NCI-H1436 (cell line): ENCODE results near the gene FCRL1.

Source experiments
- DNase-seq: peaks from one replicate; lab custom pipeline; 2025; lab: John Stamatoyannopoulos, UW

The FCRL1 gene

DNA sequence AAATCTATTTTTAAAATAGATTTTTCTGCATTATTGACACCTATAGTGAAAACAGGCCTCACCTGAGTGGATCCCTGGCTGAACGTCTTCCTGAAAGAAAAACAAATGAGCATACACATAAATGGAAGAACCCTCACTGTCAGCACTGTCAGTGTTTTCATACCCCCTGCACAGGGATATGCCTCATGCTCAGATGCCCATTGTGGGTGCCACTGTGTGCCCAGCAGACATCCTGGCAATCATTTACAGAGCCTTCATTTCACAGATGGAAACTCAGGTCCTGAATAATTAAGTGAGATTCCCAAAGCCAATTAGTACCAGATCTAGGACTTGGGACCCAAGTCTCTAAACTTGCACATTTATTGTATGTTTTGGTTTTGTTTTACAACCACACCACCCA lies 19.9 kb downstream of the FCRL1 start:
- DNase-seq: no peak

DNA sequence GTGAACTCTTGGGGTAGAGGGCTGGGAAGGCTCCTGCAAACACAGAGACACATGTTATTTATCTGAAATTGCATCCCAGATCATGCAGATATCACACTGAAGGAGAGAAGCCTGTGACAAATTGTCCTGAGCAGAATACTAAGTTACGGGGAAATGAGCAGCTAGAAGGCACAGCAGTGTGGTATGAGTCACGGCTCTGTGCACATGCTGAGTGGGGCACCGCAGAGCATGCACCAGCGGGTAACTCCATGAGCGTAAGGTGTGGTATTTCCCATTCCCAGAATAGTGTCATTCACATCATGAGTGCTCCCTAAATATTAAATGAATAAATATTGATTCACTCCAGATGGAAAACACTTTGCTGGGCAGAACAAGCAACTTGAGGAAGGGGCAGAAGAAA lies 21.7 kb downstream of the FCRL1 start:
- DNase-seq: no peak

DNA sequence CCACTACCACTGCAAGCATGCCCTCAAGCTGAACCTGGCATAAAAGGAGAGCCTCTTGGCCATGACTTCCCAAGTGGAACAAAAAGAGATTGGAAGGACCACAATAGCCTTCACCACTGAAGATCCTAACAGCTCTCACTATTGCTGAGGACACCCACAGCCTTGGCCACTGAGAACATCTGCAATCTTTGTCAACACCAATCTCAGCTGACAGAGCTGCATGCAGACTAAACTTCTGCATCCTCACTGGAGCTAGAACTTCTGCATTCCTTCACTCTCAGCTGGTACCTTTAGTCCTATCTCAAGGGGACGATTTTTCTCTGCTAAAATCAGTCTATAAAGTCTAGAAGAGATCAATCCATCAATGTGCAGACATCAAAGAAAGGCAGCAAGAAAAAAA lies 34.7 kb downstream of the FCRL1 start:
- no peak for DNase-seq

DNA sequence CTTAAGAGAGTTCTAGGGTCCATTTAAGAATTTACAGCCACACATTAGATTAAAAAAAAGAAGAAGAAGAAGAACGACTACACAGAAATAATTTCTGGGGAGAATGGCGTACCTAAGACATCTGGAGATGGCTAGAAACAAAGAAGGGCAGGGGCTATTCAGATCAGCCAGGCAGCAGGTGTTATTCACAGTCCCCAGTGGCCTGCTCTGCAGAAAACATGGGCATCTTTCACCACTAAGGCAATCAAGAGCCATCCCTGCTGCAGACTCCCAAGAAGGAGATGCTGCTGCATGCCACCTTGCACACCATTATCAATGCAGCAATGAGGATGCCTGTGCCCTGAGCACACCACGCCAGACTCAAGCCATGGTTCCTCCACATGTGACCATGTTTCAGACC lies 35.1 kb downstream of the FCRL1 start:
- DNase-seq: no peak

DNA sequence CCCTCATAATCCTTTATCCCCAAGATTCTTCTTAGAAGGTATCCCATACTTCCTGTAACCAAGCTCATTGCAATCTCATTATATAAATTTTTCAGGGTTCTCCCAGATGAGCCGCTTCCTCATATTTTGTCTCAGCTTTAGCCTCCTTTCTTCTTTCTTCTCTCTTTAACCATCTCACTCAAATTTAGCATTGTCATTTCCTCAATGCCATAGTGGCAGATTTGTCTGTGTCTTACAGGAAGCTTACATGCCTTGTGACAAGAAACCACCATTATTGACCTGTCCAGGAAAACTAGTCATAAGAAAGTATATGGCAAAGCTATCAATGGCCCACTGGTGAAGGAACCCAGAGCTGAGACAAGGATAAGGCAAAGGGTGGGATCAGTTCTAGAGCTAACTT lies 37.0 kb downstream of the FCRL1 start:
- DNase-seq: no peak

DNA sequence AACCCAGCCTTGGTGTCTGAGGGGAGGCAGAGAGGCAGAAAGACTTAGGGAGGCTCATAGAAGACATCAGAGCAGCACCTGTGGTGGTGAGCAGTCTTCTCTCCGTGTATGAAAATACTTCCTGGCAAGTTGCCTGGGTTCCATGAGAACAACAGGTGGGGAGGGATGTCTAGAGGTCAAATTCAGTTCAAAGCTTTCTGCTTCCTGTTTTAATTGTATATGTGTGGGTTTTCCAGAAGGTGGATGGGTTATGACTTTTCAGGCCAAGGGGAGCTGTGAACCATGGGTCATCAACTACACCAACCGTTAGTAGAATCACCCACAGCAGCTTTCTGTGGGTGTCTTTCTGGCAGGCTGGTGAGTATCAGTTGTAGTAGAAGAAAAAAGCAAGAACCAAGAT lies 38.9 kb downstream of the FCRL1 start:
- DNase-seq: no peak

DNA sequence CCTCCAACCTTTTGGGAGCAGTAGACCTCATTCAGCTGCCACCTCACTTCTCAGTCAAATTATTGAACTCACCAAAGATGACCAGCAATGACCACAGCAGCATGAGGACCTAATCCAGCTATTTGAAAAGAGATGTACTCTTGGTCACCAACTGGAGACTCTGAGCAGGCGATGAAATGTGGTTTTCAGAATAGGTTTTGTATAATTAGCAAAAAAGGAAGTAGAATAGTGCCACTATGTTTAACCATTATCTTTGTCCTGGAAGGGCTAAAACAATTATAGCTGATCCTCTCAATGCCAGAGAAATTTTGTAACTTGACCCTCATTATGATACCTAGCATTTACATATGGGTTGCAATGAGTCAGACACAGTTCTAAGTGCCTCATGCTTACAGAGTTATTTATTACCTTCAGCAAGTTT lies 42.9 kb downstream of the FCRL1 start, which contains the start of gene FCRL2:
Gene FCRL2 (minus strand): TSS at position 162 of the 421 bp plus-strand sequence. CDS start 59 bp downstream, at position 103.
- DNase-seq: no peak

DNA sequence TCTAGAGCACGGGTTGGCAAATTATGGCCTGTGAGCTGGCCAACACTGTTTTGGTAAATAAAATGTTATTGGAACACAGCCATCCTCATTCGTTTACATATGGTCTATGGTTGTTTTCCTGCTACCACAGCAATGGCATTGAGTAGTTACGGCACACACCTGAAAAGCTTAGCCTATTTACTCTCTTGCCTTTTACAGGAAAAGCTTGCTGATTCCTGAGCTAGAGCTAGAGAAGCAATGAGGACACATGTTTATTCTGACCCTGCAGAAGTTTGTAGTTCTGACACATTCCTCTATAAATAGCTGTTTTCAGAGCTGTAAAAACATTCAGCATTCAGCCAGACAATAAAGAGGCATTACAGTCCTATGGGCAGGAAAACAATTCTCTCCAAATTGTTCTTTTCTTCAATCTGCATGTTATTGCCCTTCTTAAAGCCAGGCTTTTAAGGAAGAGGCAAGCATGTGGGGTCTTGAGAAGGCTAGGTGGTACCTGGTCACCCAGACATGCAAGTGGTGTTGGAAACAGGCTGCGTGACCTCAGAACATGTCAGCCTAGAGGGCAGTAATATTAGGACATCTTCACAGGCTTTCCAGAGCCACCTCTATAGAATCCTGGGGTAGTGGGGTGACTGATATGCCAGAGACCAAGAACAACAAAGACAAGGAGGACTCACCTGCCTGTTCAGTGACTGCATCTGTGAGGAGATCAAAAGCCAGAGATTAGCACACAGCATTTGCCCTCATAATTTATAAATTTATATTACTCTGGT lies 44.6 kb downstream of the FCRL1 start:
- DNase-seq: no peak

DNA sequence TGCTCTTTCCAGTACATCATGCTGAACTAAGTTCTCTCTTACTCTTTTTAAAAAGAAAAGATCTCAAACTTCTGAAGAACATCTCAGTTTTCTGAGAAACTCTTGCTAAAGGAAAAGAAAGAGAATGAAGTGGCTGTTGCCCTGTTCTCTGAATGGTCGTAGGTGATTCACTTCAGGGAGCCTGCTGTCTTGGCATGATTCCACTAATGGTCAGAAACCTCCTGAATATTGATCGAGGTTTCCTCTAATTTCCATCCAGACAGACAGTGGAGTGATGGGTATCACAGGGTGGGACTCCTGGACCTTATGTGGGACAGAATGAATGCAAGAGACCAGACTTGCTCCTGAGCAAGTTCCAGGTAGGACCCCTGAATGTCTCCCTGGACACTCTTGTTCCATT lies 45.5 kb downstream of the FCRL1 start:
- no peak for DNase-seq

DNA sequence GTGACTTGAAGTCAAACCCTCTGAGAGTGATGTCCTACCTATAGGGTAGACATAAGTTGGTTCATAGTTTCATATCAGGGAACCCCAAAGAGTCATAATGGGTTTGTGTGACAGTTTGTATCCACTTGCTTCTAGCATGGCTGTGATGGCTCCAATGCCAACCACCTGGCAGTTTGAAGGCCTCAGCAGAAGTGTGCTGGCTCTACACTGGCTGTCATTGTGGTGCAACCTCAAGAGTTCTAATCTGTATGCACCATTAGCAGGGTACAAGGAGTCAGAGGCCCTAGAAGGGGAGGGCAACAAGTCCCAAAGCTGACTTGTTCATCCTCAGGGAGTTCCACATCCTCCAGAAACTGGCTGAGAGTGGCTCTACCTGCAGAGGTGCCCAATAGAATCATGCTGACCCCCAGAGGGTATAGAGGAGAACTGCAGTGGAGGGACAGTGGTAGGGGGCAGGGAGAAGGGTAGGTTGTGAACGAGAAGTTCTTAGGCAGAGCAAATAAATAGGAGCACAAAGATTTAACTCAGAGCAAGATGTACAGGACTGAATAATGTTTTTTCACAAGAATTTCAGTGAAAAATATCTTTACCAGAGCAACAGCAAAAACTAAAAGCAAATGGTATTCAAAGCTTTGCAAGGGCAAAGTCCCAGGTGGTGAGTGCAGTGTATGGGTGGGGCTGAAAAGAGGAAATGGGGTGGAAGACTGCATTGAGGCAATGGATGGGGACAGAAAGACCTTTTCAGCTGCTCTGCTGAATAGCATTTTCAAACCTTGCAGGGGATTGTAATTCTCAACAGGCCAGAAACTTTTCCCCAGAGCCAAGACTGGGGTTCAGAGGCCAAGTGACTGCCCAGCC lies 46.2 kb downstream of the FCRL1 start:
- no peak for DNase-seq

DNA sequence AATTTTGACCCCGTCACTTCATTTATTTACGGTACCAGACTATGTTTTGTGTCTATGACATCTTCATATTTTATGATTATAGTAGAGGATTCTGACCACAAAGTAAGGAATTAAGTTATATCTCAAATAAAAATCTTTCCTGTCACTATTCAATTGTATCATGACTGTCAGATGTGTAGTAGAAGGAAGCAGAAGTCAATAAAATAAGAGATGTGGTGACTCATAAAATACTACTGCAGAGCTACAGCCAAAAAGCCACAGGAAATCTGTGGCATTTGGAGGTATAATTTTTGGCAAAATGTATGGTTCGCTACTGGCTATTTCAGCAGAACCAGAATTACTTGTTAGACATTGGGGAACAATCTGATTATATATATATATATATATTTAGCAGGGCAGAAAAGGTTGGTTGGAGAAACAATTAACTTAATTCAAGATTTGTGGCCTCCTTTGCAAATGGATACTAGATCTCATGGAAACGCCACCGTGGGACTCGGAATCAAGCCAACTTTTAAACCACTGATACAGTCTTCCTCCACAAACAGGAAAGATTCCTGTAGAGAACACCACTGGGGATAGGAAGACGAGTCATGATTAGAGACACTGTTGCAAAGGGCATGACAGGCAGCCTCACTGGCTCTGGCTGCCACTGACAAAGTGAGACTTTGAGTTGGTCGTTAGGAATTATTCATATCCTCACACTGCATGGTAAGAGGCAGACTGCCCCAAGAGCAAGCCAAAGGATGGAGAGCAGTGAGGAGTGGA lies 48.1 kb downstream of the FCRL1 start:
- no peak for DNase-seq

DNA sequence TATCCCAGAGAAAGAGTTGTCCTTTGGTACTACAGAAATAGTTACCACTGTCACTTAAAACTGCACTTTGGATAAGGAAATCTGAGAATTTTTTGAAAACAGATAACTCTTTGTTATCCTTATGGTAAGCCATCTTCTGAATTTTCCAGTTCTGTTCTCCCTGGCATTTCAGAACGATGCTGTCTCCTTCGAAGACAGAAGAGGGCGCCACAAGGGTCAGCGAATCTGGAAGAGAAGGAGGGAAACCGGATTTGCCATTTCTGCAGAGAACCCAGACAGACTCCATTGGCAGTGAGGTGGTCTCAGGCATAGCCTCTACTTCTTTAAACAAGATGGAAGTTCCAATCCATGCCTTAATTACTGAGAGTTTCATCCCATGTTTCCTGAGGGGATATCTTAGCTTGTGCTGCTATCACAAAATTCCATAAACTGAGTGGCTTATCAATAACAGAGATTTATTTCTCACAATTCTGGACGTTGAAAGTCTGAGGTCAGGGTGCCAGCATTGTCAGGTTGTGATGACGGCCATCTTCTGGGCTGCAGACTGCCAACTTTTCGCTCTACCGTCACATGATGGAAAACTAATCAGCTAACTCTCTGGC lies 49.4 kb downstream of the FCRL1 start:
- DNase-seq: no peak

DNA sequence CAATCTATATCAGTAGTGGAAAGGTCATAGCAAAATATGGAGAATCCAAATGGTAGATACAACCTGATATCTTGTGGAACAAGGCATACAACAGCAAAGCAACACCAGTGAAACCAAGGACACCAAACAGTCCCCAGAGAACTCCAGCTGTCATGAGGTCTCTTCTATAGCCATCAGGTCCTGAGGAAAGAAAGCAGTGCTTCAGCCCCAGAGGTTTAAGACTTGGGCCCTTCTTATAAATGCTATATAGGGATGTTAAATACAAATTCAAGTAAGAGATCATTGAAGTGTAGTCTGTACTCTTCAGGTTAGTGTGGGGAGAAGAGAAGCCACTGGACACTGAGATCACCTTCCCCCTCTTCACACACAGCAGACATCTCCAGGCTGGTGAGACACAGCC lies 53.1 kb downstream of the FCRL1 start:
- DNase-seq: no peak

DNA sequence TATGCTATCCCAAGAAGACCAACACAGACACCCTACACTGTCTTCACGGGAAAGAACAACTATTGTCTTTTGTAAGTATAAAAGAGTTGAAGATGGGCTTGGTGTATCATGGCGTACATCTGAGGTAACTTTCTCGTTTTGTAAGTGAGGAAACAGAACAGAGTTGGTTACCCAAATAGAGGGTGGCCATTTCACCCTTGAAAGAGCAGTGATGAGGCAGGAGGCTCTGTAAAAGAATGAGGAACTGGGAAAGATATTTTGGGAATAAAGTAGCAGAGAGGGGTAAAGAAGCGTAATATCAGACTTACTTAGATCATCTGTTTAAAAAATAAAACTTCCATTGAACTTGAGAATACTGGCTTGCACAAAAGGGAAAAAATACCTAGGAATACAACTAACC lies 61.9 kb downstream of the FCRL1 start:
- DNase-seq: no peak

DNA sequence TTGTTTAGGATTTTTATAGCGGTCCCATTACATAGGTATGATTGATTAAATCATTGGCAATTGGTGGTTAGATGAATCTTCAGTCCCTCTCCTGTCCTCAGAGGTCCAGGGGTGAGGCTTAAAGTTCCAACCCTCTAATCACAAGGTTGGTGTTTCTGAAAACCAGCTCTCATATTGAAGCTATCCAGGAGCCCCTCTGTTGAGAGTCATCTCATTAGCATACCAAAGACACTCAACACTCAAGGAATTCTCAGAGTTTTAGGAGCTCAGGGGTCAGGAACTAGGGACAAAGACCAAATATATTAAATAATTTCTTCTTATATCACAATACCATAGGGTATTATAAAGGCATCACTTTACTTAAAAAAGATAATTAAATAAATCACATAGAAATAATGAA lies 66.3 kb downstream of the FCRL1 start:
- no peak for DNase-seq

DNA sequence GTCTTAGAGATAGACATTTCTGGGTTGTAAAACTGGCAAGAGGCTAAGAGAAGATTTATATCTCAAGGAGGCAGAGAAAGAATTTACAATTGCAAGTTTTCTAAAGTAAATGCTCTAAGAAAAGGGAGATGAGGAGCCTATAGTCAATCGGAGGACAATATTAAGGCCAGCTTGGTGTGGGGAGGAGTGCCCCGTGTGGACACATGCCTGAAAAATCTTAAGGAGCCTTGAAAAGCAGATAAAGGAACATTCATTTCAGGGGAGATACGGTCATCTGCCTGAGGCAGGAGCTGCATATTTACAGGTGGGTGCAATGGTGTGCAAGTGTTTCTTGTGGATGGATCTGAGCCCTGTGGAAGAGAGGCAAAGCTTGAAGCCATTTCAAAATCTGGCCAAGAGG lies 68.6 kb downstream of the FCRL1 start:
- DNase-seq: no peak

DNA sequence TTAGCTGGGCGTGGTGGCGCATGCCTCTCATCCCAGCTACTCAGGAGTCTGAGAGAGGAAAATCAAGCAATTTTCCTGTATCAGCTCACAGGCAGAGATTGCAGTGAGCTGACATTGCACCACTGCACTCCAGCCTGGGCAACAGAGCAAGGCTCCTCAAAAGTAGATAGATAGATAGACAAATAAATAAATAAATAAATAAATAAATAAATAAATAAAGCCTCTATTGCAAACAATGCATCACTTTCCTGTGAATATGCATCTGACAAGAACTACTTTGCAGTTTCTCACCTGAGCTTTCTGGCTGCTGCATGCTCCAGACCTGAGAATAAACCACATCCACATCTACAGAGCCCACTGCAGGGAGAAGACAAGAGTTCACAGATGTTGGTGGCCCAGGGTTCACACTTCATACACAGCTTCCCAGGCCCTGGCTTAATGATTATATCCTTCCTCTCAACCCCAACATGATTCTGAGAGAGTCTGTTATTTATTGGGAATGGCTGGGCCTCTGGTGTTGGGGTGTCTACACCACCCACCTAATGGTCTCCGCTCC lies 71.6 kb downstream of the FCRL1 start:
- no peak for DNase-seq
